Measurements from ENCODE around the gene PCDHB1.

DNA sequence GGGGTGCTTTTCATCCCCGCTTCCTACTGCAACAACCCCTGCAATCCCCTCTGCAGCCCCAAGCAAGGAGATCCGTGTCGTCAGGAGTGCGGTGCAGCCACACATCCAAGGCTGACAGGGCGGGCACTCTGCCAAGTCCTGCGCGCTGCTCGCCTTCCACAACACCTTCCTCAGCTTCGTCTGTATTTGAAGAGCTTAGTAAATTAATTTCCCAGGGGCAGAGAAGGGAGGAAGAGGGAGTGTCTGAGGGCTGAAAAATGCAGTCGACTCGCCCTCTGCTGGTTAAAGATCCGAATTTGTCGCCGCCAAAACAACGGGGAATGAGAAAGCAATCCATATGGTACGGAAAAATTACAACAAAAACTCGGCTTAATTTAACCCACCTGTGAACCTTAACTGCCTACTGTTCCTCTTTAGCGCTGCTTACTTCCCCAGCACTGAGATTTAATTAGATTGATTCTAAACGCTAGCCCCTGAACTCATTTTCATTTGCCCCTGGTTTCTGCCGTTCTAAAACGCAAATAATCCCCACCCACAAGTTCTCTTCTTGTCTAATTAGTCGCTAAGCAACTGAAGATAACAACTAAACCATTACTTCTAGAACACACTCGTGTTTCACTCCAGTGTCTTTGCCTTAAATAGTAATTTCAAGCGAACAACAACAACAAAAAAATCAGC lies 10.9 kb upstream of the PCDHB1 start:
- no peak for TF ChIP-seq EZH2phosphoT487 (IDR thresholded peaks at IDR 0.05; ENCODE audit: low read depth, severe bottlenecking, unreplicated experiment)
- TF ChIP-seq, protein P1, sequence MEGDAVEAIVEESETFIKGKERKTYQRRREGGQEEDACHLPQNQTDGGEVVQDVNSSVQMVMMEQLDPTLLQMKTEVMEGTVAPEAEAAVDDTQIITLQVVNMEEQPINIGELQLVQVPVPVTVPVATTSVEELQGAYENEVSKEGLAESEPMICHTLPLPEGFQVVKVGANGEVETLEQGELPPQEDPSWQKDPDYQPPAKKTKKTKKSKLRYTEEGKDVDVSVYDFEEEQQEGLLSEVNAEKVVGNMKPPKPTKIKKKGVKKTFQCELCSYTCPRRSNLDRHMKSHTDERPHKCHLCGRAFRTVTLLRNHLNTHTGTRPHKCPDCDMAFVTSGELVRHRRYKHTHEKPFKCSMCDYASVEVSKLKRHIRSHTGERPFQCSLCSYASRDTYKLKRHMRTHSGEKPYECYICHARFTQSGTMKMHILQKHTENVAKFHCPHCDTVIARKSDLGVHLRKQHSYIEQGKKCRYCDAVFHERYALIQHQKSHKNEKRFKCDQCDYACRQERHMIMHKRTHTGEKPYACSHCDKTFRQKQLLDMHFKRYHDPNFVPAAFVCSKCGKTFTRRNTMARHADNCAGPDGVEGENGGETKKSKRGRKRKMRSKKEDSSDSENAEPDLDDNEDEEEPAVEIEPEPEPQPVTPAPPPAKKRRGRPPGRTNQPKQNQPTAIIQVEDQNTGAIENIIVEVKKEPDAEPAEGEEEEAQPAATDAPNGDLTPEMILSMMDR (IDR thresholded peaks at IDR 0.05; ENCODE audit: poor library complexity), result peak; percentile 83
- TF ChIP-seq EZH2 (IDR thresholded peaks at IDR 0.05; ENCODE audit: borderline replicate concordance), result no peak
